LoVo (cell line): ENCODE measurements around the gene IQSEC1.
"Not testable (repeated sequence)": the region's sequence is repeated elsewhere in the genome, so short reads cannot be mapped to it uniquely, and the experiment has no call there.

Experiments used
- DNase-seq: peaks from one replicate; pipeline ENCODE4 v3.0.0-alpha.2; 2016; ENCODE audit warnings: low spot score

The IQSEC1 gene

DNA sequence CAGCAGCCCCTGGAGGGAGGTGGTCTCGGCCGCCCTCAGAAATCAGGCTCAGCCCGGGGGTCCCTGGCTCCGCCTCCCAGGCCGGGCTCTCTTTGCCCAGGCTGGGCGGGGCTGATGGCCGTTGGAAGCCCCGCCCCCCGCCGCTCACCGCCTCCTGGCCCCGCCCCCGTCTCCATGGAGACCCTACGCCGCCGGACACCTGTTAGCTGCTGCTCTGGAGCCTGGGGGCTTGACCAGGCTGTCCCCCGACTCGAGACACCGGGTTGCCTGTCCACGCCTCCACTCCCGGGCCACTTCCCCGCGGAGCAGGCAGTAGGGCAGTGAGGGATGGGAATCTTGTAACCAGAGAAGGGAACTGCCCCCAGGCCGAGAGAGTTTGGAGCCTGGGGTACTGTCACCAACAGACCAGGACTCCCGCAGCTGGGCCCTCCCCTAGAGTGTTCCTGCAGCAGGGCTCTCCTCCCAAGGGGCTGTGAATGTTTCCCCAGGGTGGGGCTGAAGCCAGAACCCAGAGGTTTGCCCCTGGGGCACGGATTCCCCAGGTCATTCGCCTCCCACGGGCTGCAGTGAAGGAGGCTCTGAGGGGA lies 204.1 kb downstream of the IQSEC1 start:
- no peak for DNase-seq

- peak; percentile 72 for DNase-seq
Measured at GRCh38 chr3:12868039-12869034, 204.9 kb downstream of the IQSEC1 start.

- no peak for DNase-seq
Measured at GRCh38 chr3:12866836-12867235, 206.4 kb downstream of the IQSEC1 start.

DNA sequence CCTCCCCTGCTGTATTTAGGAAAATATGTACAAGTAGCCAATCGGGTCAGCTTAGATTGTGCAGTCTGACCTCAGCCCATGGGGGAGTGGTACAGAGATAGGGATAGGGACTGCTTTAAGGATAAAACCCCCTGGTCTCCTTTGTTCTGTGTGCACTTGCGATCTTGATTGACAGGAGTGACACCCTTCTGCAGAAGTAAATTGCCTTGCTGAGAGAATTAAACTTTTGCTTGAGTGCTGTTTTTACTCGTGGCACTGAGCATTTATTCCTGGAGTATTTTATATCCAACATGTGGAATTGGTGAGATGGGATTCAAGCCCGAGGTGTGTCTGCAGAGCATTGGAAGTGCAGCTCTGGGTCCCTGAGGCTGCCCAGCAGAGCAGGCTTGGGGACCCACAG lies 208.0 kb downstream of the IQSEC1 start:
- no peak for DNase-seq

DNA sequence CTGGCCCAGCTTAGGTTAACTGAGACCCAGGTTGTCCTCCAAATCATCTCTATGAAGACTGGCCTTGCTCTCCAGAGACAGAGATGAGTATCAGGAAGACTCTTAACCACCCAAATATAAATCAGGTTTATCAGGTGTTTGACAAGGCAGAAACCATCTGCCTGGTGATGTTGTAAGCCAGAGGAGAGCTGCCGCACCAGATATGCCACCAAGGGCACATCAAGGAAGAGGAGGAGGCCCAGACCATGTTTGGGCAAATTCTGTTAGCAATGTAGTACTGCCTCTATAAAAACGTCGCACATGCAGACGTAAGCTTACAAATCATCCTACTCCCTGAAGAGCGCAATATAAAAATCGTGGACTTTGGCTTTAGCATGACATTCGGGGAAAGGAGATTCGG lies 210.8 kb downstream of the IQSEC1 start:
- DNase-seq = no peak

DNA sequence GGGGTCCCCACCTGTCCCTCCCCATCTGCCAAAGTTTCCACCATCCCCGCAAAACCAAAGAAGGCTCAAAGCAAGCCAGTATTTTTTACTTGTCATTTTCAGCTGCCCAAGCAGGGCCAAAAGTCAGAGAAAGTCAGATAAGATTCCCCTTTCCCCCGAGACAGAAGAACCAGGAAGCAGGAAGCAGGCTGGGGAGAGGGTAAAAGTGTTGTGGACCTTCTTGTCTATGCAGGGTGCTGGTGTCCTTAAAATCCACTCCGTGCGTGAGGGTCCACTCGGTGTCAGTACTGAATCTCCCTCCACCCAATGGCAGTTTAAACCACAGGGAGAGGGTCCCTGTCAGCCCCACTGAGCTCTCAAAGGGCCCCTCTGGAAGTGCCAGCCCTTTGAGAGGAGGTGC lies 211.6 kb downstream of the IQSEC1 start:
- no peak for DNase-seq

GRCh38 chr3:12859840-12860239 lies 213.4 kb downstream of the IQSEC1 start:
- no peak for DNase-seq

DNA sequence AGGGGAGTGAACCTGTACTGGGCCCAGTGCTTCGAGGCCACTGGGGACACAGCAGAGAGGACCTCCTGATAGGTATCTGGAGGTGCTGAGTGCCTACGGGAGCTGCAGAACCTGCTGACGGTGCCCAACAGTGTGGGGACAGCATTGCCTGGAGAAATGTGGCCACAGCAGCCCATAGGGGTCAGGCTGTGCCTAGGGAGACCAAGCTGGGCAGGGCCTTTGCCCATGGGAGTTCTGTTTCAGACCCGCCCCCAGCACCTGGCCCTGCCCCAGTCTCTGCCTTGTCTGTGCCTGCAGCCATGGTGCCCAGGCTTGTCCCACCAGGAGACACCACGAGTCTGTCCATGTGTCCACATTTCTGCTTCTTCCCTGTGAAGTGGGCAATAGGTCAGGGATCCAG lies 216.6 kb downstream of the IQSEC1 start:
- DNase-seq = no peak

DNA sequence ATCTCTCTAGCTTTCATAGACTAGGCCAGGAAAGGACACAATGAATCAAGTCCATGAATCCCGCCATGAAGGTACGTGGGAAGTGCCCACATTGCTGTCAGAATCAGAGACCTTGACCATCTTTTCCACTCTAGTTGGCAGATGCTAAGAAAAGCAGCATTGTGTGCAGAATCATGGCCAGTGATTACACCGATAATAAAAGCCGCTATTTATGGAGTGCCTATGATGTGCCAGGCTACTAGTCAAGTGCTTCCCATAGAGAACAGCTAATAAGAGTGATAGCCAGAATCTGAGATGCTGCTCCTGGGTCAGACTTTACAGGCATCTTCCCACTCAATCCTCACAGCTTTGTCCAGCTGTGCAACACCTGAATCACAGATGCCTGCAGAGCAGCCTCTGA lies 218.7 kb downstream of the IQSEC1 start:
- no peak for DNase-seq

DNA sequence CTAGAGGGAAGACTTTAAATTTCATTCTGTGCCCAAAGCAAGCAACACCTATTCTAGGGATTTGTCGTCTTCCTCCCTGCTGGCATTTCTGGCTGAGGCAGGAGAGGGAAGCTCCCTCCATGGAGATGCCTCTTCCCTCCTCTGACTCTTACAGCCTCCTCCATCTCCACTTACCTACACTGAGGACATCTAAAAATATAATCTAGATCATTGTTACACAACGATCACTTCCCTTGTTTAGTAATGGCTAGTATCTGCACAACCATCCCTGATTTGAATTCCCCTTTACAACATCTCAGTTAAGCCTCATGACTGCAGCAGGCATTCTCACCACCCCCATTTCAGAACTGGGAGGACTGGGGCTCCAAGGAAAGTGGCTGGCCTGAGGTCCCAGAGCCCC lies 219.4 kb downstream of the IQSEC1 start:
- DNase-seq = not testable (repeated sequence)

GRCh38 chr3:12852201-12852600 lies 221.0 kb downstream of the IQSEC1 start:
- DNase-seq = no peak
